ENCODE data around the gene MPLKIP.

GRCh38 chr7:40138973-40139372 is 4.6 kb upstream of the MPLKIP start:
- TF ChIP-seq CTCF (conservative IDR thresholded peaks at IDR 0.05; ENCODE audit: low read depth, low read length), result no peak
- TF ChIP-seq ELK1 (IDR thresholded peaks at IDR 0.05; ENCODE audit: borderline replicate concordance, low read depth, low read length), result no peak
- TF ChIP-seq CEBPB (IDR thresholded peaks at IDR 0.05; ENCODE audit: low read depth, low read length), result no peak
- no peak for TF ChIP-seq RFX5 (IDR thresholded peaks at IDR 0.05; ENCODE audit: low read depth, low read length)
- TF ChIP-seq POLR2A (IDR thresholded peaks at IDR 0.05; ENCODE audit: low read depth, low read length), result no peak
- TF ChIP-seq BHLHE40 (IDR thresholded peaks at IDR 0.05; ENCODE audit: low read depth, low read length), result no peak
- TF ChIP-seq FOS (IDR thresholded peaks at IDR 0.05; ENCODE audit: low read depth, low read length), result no peak
- no peak for TF ChIP-seq CHD1 (IDR thresholded peaks at IDR 0.05; ENCODE audit: low read depth, low read length)
- no peak for TF ChIP-seq RAD21 (IDR thresholded peaks at IDR 0.05; ENCODE audit: low read length)
- no peak for TF ChIP-seq MAFK (IDR thresholded peaks at IDR 0.05; ENCODE audit: low read depth, low read length)
- no peak for TF ChIP-seq USF2 (IDR thresholded peaks at IDR 0.05; ENCODE audit: low read depth, low read length)

Measured in IMR-90 (cell line).